Measurements from ENCODE around the gene CRTAC1.

GRCh38 chr10:97940534-97940933 is 89.9 kb downstream of the CRTAC1 start:
- TF ChIP-seq POLR2A (IDR thresholded peaks at IDR 0.05; ENCODE audit: low read depth) (no peak), CTCF (IDR thresholded peaks at IDR 0.05) (no peak), EP300 (IDR thresholded peaks at IDR 0.05) (no peak), POLR2AphosphoS5 (IDR thresholded peaks at IDR 0.05) (no peak)
